Neuronal stem cell (in vitro differentiated cells): ENCODE data around the gene HOXB9.

Experiments used
- DNase-seq: peaks from one replicate; pipeline ENCODE4 v3.0.0-alpha.2; 2013; ENCODE audit warnings: low spot score
- H2AFZ ChIP-seq: one replicate; pipeline ENCODE4 v1.6.1; 2013; ENCODE audit warnings: mild to moderate bottlenecking, low read length, inconsistent platforms
- H2AK5ac ChIP-seq: 2 replicates; pipeline ENCODE4 v1.6.1; 2013; ENCODE audit warnings: low read depth, mild to moderate bottlenecking, inconsistent platforms, low read length, moderate library complexity, mixed read lengths
- H2BK120ac ChIP-seq: 2 replicates; pipeline ENCODE4 v1.6.1; 2013; ENCODE audit warnings: low read depth, mild to moderate bottlenecking, inconsistent platforms, low read length, moderate library complexity, mixed read lengths
- H2BK12ac ChIP-seq: one replicate; pipeline ENCODE4 v1.6.1; 2013; ENCODE audit warnings: low read length, inconsistent platforms
- H2BK15ac ChIP-seq: 2 replicates; pipeline ENCODE4 v1.6.1; 2013; ENCODE audit warnings: mild to moderate bottlenecking, low read length, inconsistent platforms, mixed read lengths
- H2BK5ac ChIP-seq: one replicate; pipeline ENCODE4 v1.6.1; 2013; ENCODE audit warnings: inconsistent platforms, mild to moderate bottlenecking, low read length, moderate library complexity
- H3K14ac ChIP-seq: one replicate; pipeline ENCODE4 v1.6.1; 2013; ENCODE audit warnings: low read length, inconsistent platforms
- H3K18ac ChIP-seq: 2 replicates; pipeline ENCODE4 v1.6.1; 2013; ENCODE audit warnings: low read length, inconsistent platforms
- H3K23ac ChIP-seq: 2 replicates; pipeline ENCODE4 v1.6.1; 2013; ENCODE audit warnings: low read depth, mild to moderate bottlenecking, mixed read lengths, low read length, inconsistent platforms; ENCODE audit not compliant: poor library complexity
- H3K27ac ChIP-seq: replicated peaks from 3 replicates; pipeline ENCODE4 v1.5.1; 2013; ENCODE audit warnings: low read length, inconsistent platforms
- H3K27me3 ChIP-seq, 3 experiments: 2 replicates each; pipeline ENCODE4 v1.6.1; 2013; ENCODE audit warnings: low read length in 3 of 3, mild to moderate bottlenecking in 2 of 3, inconsistent platforms in 1 of 3, low read depth in 1 of 3, mixed read lengths in 1 of 3, moderate library complexity in 1 of 3; ENCODE audit not compliant: control insufficient read depth in 3 of 3, insufficient read depth in 3 of 3
- H3K36me3 ChIP-seq, 2 donors: replicated peaks in 1 of 2; 2 replicates each; pipeline ENCODE4 v1.6.1; 2013; ENCODE audit warnings: low read length in 2 of 2; ENCODE audit not compliant: control insufficient read depth in 2 of 2, insufficient read depth in 2 of 2
- H3K4ac ChIP-seq: 2 replicates; pipeline ENCODE4 v1.6.1; 2013; ENCODE audit warnings: inconsistent platforms, mild to moderate bottlenecking, low read length, moderate library complexity
- H3K4me1 ChIP-seq, 2 donors: 1 replicate in 1 of 2; 2 replicates in 1 of 2; pipeline ENCODE4 v1.6.1; 2013; ENCODE audit warnings: low read length in 2 of 2, low read depth in 1 of 2; ENCODE audit not compliant: control insufficient read depth in 2 of 2, insufficient read depth in 1 of 2
- H3K4me2 ChIP-seq: one replicate; pipeline ENCODE4 v1.6.1; 2013; ENCODE audit warnings: mild to moderate bottlenecking, low read length, inconsistent platforms; ENCODE audit not compliant: insufficient read depth, poor library complexity, severe bottlenecking
- H3K4me3 ChIP-seq, 2 donors: 2 replicates each; pipeline ENCODE4 v1.5.1; 2013; ENCODE audit warnings: low read length in 2 of 2, mild to moderate bottlenecking in 2 of 2, inconsistent platforms in 1 of 2, moderate library complexity in 1 of 2
- H3K79me1 ChIP-seq: one replicate; pipeline ENCODE4 v1.6.1; 2013; ENCODE audit warnings: low read depth, mild to moderate bottlenecking, inconsistent platforms, low read length, moderate library complexity
- H3K9ac ChIP-seq: one replicate; pipeline ENCODE4 v1.6.1; 2013; ENCODE audit warnings: mild to moderate bottlenecking, low read depth, low read length, inconsistent platforms; ENCODE audit not compliant: poor library complexity
- H3K9me3 ChIP-seq, 2 donors: replicated peaks in 1 of 2; 2 replicates each; pipeline versions ENCODE3 to v1.6.1; 2013; ENCODE audit warnings: low read length in 2 of 2, mild to moderate bottlenecking in 2 of 2, inconsistent platforms in 1 of 2, low read depth in 1 of 2, mixed read lengths in 1 of 2, moderate library complexity in 1 of 2; ENCODE audit not compliant: control insufficient read depth in 2 of 2, insufficient read depth in 1 of 2
- H4K8ac ChIP-seq: one replicate; pipeline ENCODE4 v1.6.1; 2013; ENCODE audit warnings: low read depth, mild to moderate bottlenecking, inconsistent platforms, low read length, moderate library complexity
- H4K91ac ChIP-seq: one replicate; pipeline ENCODE4 v1.6.1; 2013; ENCODE audit warnings: low read length, low read depth, mild to moderate bottlenecking, inconsistent platforms; ENCODE audit not compliant: poor library complexity
- WGBS, 2 donors: extraction: QIAGEN DNeasy Blood & Tissue Kit; methylation state at CpG; one replicate each; pipeline ENCODE4 v1.1.7; 2013; ENCODE audit warnings: missing lambda C conversion rate in 2 of 2, mixed read lengths in 1 of 2; ENCODE audit not compliant: insufficient read length in 2 of 2, insufficient replicate concordance in 1 of 2; ENCODE audit errors: extremely low coverage in 2 of 2; 5-methylcytosine and 5-hydroxymethylcytosine counted together

The HOXB9 gene

GRCh38 chr17:48631693-48632578 lies 5.8 kb upstream of the HOXB9 start:
- Histone ChIP-seq H2BK120ac (no peak overlapping the region), H3K4me1 (no peaks in the 10 kb centered on the region), H2BK15ac (no peak overlapping the region), H2BK12ac (no peak overlapping the region), H3K4me2 (no peak overlapping the region), H3K9me3 (no peaks in the 10 kb centered on the region), H2BK5ac (no peak overlapping the region), H3K27ac (no peak overlapping the region), H3K79me1 (no peaks in the 10 kb centered on the region), H2AK5ac (no peak overlapping the region), H2AFZ (no peak overlapping the region), H3K36me3 (no peaks in the 10 kb centered on the region), H4K8ac (no peak overlapping the region), H4K91ac (no peak overlapping the region), H3K4ac (no peak overlapping the region), H3K23ac (no peak overlapping the region), H3K14ac (no peak overlapping the region), H3K18ac (no peak overlapping the region), H3K9ac (no peak overlapping the region), H3K27me3 (peaks cover 47 to 100% (median 97%) of the 10 kb centered on the region in 3 experiments), H3K4me3 (no peak overlapping the region)
- DNase-seq = no peak
- WGBS, 2 donors = no CpG with 5 or more reads among the region's 7 CpGs

- Histone ChIP-seq H3K23ac (no peak overlapping the region), H3K36me3 (no peaks in the 10 kb centered on the region), H3K9ac (no peak overlapping the region), H3K4me2 (no peak overlapping the region), H2AFZ (no peak overlapping the region), H3K4ac (no peak overlapping the region), H3K18ac (no peak overlapping the region), H3K14ac (no peak overlapping the region), H2BK120ac (no peak overlapping the region), H2BK12ac (no peak overlapping the region), H3K27ac (no peak overlapping the region), H4K8ac (no peak overlapping the region), H2AK5ac (no peak overlapping the region), H2BK15ac (no peak overlapping the region), H2BK5ac (no peak overlapping the region), H3K27me3 (peaks cover 46 to 100% (median 99%) of the 10 kb centered on the region in 3 experiments), H3K79me1 (no peaks in the 10 kb centered on the region), H3K4me1 (no peaks in the 10 kb centered on the region), H3K4me3 (no peak overlapping the region), H3K9me3 (no peaks in the 10 kb centered on the region), H4K91ac (no peak overlapping the region)
- no CpG with 5 or more reads among the region's 15 CpGs for WGBS, 2 donors
- no peak for DNase-seq
Measured at GRCh38 chr17:48630925-48631692, 5.0 kb upstream of the HOXB9 start.

DNA sequence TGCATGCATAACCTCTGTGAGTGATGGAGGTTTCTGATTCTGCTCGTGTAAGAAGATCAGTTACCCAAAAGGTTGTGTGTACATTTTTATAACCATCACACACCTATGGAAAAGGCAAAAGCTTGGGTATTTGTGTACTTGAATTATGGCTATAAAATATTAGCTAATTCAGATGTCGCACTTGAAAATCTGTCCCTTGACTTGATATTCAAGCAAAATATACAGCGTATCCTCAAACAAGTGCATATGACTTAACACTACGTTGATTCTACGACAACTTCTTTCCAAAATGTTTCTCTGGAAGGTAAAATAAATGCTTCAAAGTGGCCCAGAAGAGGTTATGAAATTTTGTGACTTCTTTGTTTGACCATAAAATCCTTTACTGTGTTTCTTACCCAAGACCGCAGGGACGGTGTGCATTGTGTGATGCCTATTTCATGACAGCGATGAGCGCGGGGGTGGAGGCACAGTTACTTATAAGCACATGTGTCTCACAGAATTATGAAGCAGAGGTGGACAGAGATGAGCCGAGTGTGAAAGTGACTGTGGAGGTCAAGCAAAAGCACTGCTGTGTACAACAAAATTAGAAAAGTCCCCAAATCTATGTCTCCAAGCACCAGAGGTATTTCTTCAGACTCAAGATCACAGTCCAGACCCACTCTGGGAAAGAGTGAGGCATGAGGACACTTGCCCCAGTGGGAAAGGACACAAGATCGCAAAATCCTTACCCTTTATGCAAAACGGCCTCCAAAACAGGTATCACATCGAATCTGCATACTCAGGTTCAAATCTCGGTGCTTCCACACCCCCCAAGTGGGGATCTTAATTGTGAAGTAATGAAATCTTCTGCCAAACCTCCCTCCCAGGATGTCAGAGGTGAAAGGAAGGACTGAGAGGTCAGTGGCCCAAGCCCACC lies 4.1 kb upstream of the HOXB9 start:
- Histone ChIP-seq H3K4ac (no peak overlapping the region), H4K8ac (no peak overlapping the region), H2BK120ac (no peak overlapping the region), H2BK12ac (no peak overlapping the region), H3K4me1 (peaks cover 0 to 4% of the 10 kb centered on the region in 2 donors), H3K27ac (no peak overlapping the region), H3K9ac (no peak overlapping the region), H3K27me3 (peaks cover 46 to 100% (median 99%) of the 10 kb centered on the region in 3 experiments), H3K9me3 (no peaks in the 10 kb centered on the region), H3K4me3 (no peak overlapping the region), H3K4me2 (no peak overlapping the region), H3K14ac (no peak overlapping the region), H2AK5ac (no peak overlapping the region), H3K36me3 (no peaks in the 10 kb centered on the region), H3K79me1 (no peaks in the 10 kb centered on the region), H2AFZ (no peak overlapping the region), H3K23ac (no peak overlapping the region), H2BK15ac (no peak overlapping the region), H2BK5ac (no peak overlapping the region), H3K18ac (no peak overlapping the region), H4K91ac (no peak overlapping the region)
- no CpG with 5 or more reads among the region's 15 CpGs for WGBS, 2 donors
- DNase-seq = no peak
